ENCODE measurements around the gene SLC28A1.

The SLC28A1 gene

GRCh38 chr15:84949043-84949442 is 64.6 kb downstream of the SLC28A1 start:
- DNase-seq (ENCODE audit: low read depth): no peak
- TF ChIP-seq CTCF (IDR thresholded peaks at IDR 0.05; ENCODE audit: control insufficient read depth, insufficient read depth, low read depth, low read length, missing control alignments): no peak
- H3K4me3 ChIP-seq (ENCODE audit: control insufficient read depth, low read depth, low read length): no peak overlapping the region

- DNase-seq (ENCODE audit: low read depth): no peak
- TF ChIP-seq CTCF (IDR thresholded peaks at IDR 0.05; ENCODE audit: control insufficient read depth, insufficient read depth, low read depth, low read length, missing control alignments): no peak
Observed at GRCh38 chr15:84949845-84950569, 65.5 kb downstream of the SLC28A1 start.

GRCh38 chr15:84950570-84951111 is 66.2 kb downstream of the SLC28A1 start:
- no peak for TF ChIP-seq CTCF (IDR thresholded peaks at IDR 0.05; ENCODE audit: control insufficient read depth, insufficient read depth, low read depth, low read length, missing control alignments)
- no peak overlapping the region for H3K4me3 ChIP-seq (ENCODE audit: control insufficient read depth, low read depth, low read length)
- no peak for DNase-seq (ENCODE audit: low read depth)

More at GRCh38 chr15:84949845-84950569, 65.5 kb downstream of the SLC28A1 start:
- H3K4me3 ChIP-seq (ENCODE audit: control insufficient read depth, low read depth, low read length): no peak overlapping the region

GRCh38 chr15:84951736-84952135 is 67.3 kb downstream of the SLC28A1 start:
- TF ChIP-seq CTCF (IDR thresholded peaks at IDR 0.05; ENCODE audit: control insufficient read depth, insufficient read depth, low read depth, low read length, missing control alignments): no peak
- DNase-seq (ENCODE audit: low read depth): no peak
- no peak overlapping the region for H3K4me3 ChIP-seq (ENCODE audit: control insufficient read depth, low read depth, low read length)

GRCh38 chr15:84953136-84953535 is 68.7 kb downstream of the SLC28A1 start:
- no peak overlapping the region for H3K4me3 ChIP-seq (ENCODE audit: control insufficient read depth, low read depth, low read length)
- no peak for TF ChIP-seq CTCF (IDR thresholded peaks at IDR 0.05; ENCODE audit: control insufficient read depth, insufficient read depth, low read depth, low read length, missing control alignments)
- no peak for DNase-seq (ENCODE audit: low read depth)

- H3K4me3 ChIP-seq (ENCODE audit: control insufficient read depth, low read depth, low read length): no peak overlapping the region
- no peak for TF ChIP-seq CTCF (IDR thresholded peaks at IDR 0.05; ENCODE audit: control insufficient read depth, insufficient read depth, low read depth, low read length, missing control alignments)
- DNase-seq (ENCODE audit: low read depth): no peak
Observed at GRCh38 chr15:84953726-84954125, 69.3 kb downstream of the SLC28A1 start.

All from AG09309 (cell line).